Measurements from ENCODE around the gene FERMT1. TPM values are rescaled to one million over a fixed set of nuclear protein-coding genes. Genes with fewer than 3 reads are reported as not detected.

The FERMT1 gene
- total RNA-seq, 1 donor from 2014 or later, result 0.29 TPM

- Mint-ChIP-seq H3K36me3 (ENCODE audit: unreplicated experiment) (no peaks in the 10 kb centered on the region), H3K4me3 (ENCODE audit: unreplicated experiment) (no peak overlapping the region), H3K27me3 (ENCODE audit: unreplicated experiment) (no peaks in the 10 kb centered on the region)
These were observed 23.0 kb downstream of the FERMT1 start for GRCh38 chr20:6099819-6100218.

GRCh38 chr20:6095409-6095808 is 27.4 kb downstream of the FERMT1 start:
- H3K4me1 Mint-ChIP-seq (ENCODE audit: low read depth, unreplicated experiment), result no peaks in the 10 kb centered on the region
- H3K36me3 Mint-ChIP-seq (ENCODE audit: unreplicated experiment), result no peaks in the 10 kb centered on the region
- H3K9me3 Mint-ChIP-seq (ENCODE audit: unreplicated experiment), result no peaks in the 10 kb centered on the region
- H3K27me3 Mint-ChIP-seq (ENCODE audit: unreplicated experiment), result peaks cover 2% of the 10 kb centered on the region
- no peak overlapping the region for H3K27ac Mint-ChIP-seq (ENCODE audit: unreplicated experiment)
- TF ChIP-seq CTCF (IDR thresholded peaks at IDR 0.05; ENCODE audit: partially characterized antibody, unreplicated experiment), result no peak
- no peak for DNase-seq
- H3K4me3 Mint-ChIP-seq (ENCODE audit: unreplicated experiment), result no peak overlapping the region

More at GRCh38 chr20:6099819-6100218, 23.0 kb downstream of the FERMT1 start:
- Mint-ChIP-seq H3K27ac (ENCODE audit: unreplicated experiment) (no peak overlapping the region), H3K9me3 (ENCODE audit: unreplicated experiment) (no peaks in the 10 kb centered on the region), H3K4me1 (ENCODE audit: low read depth, unreplicated experiment) (peaks cover 4% of the 10 kb centered on the region)
- no peak for TF ChIP-seq CTCF (IDR thresholded peaks at IDR 0.05; ENCODE audit: partially characterized antibody, unreplicated experiment)
- DNase-seq, result no peak

GRCh38 chr20:6094565-6094964 is 28.3 kb downstream of the FERMT1 start:
- H3K9me3 Mint-ChIP-seq (ENCODE audit: unreplicated experiment), result no peaks in the 10 kb centered on the region
- no peaks in the 10 kb centered on the region for H3K4me1 Mint-ChIP-seq (ENCODE audit: low read depth, unreplicated experiment)
- H3K27me3 Mint-ChIP-seq (ENCODE audit: unreplicated experiment), result peaks cover 2% of the 10 kb centered on the region
- no peak for DNase-seq
- no peak for TF ChIP-seq CTCF (IDR thresholded peaks at IDR 0.05; ENCODE audit: partially characterized antibody, unreplicated experiment)
- H3K27ac Mint-ChIP-seq (ENCODE audit: unreplicated experiment), result no peak overlapping the region
- no peaks in the 10 kb centered on the region for H3K36me3 Mint-ChIP-seq (ENCODE audit: unreplicated experiment)
- no peak overlapping the region for H3K4me3 Mint-ChIP-seq (ENCODE audit: unreplicated experiment)

GRCh38 chr20:6094063-6094462 is 28.8 kb downstream of the FERMT1 start:
- TF ChIP-seq CTCF (IDR thresholded peaks at IDR 0.05; ENCODE audit: partially characterized antibody, unreplicated experiment), result no peak
- Mint-ChIP-seq H3K36me3 (ENCODE audit: unreplicated experiment) (no peaks in the 10 kb centered on the region), H3K27me3 (ENCODE audit: unreplicated experiment) (peaks cover 2% of the 10 kb centered on the region), H3K9me3 (ENCODE audit: unreplicated experiment) (no peaks in the 10 kb centered on the region), H3K4me3 (ENCODE audit: unreplicated experiment) (no peak overlapping the region), H3K27ac (ENCODE audit: unreplicated experiment) (no peak overlapping the region), H3K4me1 (ENCODE audit: low read depth, unreplicated experiment) (no peaks in the 10 kb centered on the region)
- no peak for DNase-seq

GRCh38 chr20:6091661-6092060 is 31.2 kb downstream of the FERMT1 start:
- Mint-ChIP-seq H3K4me1 (ENCODE audit: low read depth, unreplicated experiment) (no peaks in the 10 kb centered on the region), H3K9me3 (ENCODE audit: unreplicated experiment) (no peaks in the 10 kb centered on the region), H3K4me3 (ENCODE audit: unreplicated experiment) (no peak overlapping the region), H3K36me3 (ENCODE audit: unreplicated experiment) (no peaks in the 10 kb centered on the region), H3K27ac (ENCODE audit: unreplicated experiment) (no peak overlapping the region), H3K27me3 (ENCODE audit: unreplicated experiment) (peaks cover 2% of the 10 kb centered on the region)
- TF ChIP-seq CTCF (IDR thresholded peaks at IDR 0.05; ENCODE audit: partially characterized antibody, unreplicated experiment), result no peak
- DNase-seq, result no peak

Data from glutamatergic neuron (in vitro differentiated cells).